ENCODE results near the gene SPEM2.

The SPEM2 gene

GRCh38 chr17:7443499-7444485, 18.4 kb downstream of the SPEM2 start:
- Histone ChIP-seq H3K4me3 (ENCODE audit: low read depth, low read length) (no peak overlapping the region), H3K27ac (no peak overlapping the region), H3K27me3 (ENCODE audit: insufficient read depth, low read depth, severe bottlenecking) (peaks cover 3% of the 10 kb centered on the region), H3K9me3 (ENCODE audit: severe bottlenecking) (no peaks in the 10 kb centered on the region), H3K36me3 (no peaks in the 10 kb centered on the region)
- TF ChIP-seq, protein P1, sequence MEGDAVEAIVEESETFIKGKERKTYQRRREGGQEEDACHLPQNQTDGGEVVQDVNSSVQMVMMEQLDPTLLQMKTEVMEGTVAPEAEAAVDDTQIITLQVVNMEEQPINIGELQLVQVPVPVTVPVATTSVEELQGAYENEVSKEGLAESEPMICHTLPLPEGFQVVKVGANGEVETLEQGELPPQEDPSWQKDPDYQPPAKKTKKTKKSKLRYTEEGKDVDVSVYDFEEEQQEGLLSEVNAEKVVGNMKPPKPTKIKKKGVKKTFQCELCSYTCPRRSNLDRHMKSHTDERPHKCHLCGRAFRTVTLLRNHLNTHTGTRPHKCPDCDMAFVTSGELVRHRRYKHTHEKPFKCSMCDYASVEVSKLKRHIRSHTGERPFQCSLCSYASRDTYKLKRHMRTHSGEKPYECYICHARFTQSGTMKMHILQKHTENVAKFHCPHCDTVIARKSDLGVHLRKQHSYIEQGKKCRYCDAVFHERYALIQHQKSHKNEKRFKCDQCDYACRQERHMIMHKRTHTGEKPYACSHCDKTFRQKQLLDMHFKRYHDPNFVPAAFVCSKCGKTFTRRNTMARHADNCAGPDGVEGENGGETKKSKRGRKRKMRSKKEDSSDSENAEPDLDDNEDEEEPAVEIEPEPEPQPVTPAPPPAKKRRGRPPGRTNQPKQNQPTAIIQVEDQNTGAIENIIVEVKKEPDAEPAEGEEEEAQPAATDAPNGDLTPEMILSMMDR (IDR thresholded peaks at IDR 0.05; ENCODE audit: low read depth, low read length), result no peak
- DNase-seq, result no peak

DNA sequence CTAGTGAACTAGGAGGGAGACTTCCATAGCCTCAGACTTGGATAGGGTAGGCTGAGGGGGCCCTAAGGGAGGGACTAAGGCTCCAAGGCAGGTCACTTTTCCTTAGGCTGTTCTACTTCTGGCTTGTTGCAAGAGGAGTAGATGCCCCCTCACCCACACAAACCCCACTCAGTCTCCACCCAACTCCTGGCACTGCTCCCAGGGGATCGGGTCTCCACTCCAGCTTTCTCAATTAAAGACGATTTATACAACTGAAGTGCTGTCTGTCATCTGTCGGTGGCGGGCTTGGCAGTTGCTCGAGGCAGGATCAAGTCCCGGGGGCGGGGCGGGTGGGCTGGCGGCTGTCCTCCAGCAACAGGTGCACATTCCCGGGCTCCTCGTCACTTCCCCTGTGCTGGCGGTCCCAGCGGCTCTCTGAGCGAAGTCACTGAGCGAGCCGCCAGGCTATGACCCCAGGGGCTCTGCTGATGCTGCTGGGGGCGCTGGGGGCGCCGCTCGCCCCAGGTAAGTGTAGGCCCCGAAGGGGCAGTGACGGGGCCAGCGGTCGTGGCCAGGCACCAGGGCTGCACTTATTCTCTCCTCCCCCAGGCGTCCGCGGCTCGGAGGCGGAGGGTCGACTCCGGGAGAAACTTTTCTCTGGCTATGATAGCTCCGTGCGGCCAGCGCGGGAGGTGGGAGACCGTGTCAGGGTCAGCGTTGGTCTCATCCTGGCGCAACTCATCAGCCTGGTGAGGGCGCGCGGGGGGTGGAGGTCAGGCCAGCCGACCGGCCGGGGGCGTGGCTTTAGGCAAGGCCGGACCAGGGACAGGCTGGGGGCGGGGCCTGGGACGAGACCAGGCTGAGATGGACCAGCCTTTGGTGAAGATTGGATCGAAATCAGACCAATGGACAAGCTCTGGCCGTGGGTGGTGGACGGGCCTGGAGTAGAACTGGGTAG, 19.5 kb downstream of the SPEM2 start, which contains the start of gene CHRNB1:
CHRNB1 (plus strand) TSS at position 380 of the 937 bp plus-strand sequence; CDS start at position 447, 67 bp downstream.
- TF ChIP-seq, protein P1 (IDR thresholded peaks at IDR 0.05; ENCODE audit: low read depth, low read length), result no peak
- H3K9me3 ChIP-seq (ENCODE audit: severe bottlenecking), result no peaks in the 10 kb centered on the region
- DNase-seq, result no peak
- no peaks in the 10 kb centered on the region for H3K27me3 ChIP-seq (ENCODE audit: insufficient read depth, low read depth, severe bottlenecking)
- no peak within 1 kb of the TSS for H3K27ac ChIP-seq
- H3K36me3 ChIP-seq, result no peaks in the 10 kb centered on the region
- no peak within 1 kb of the TSS for H3K4me3 ChIP-seq (ENCODE audit: low read depth, low read length)

DNA sequence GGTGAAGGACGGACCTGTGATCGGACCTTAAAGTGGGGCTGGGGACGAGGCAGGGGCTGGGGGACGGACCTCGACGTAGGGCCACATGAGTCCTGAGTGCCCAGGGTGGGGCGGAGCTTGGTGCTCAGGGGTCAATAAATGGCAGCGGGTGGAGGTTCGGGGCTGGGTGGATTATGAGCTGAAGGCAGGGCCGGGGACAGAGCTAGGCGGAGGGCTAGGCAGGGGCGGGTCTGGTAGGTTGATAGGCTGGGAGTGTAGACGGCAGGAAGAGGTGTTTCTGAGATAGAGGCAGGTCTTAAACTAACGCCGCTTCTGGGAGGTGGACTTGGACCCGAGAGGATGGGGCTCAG, 20.2 kb downstream of the SPEM2 start:
- H3K4me3 ChIP-seq (ENCODE audit: low read depth, low read length), result no peak overlapping the region
- TF ChIP-seq, protein P1 (IDR thresholded peaks at IDR 0.05; ENCODE audit: low read depth, low read length), result no peak
- H3K36me3 ChIP-seq, result no peaks in the 10 kb centered on the region
- H3K27me3 ChIP-seq (ENCODE audit: insufficient read depth, low read depth, severe bottlenecking), result no peaks in the 10 kb centered on the region
- DNase-seq, result no peak
- no peaks in the 10 kb centered on the region for H3K9me3 ChIP-seq (ENCODE audit: severe bottlenecking)
- no peak overlapping the region for H3K27ac ChIP-seq

GRCh38 chr17:7448461-7448860, 23.0 kb downstream of the SPEM2 start:
- Histone ChIP-seq H3K36me3 (no peaks in the 10 kb centered on the region), H3K27me3 (ENCODE audit: insufficient read depth, low read depth, severe bottlenecking) (no peaks in the 10 kb centered on the region), H3K9me3 (ENCODE audit: severe bottlenecking) (no peaks in the 10 kb centered on the region), H3K4me3 (ENCODE audit: low read depth, low read length) (no peak overlapping the region), H3K27ac (no peak overlapping the region)
- DNase-seq, result peak; percentile 74
- TF ChIP-seq, protein P1 (IDR thresholded peaks at IDR 0.05; ENCODE audit: low read depth, low read length), result no peak

DNA sequence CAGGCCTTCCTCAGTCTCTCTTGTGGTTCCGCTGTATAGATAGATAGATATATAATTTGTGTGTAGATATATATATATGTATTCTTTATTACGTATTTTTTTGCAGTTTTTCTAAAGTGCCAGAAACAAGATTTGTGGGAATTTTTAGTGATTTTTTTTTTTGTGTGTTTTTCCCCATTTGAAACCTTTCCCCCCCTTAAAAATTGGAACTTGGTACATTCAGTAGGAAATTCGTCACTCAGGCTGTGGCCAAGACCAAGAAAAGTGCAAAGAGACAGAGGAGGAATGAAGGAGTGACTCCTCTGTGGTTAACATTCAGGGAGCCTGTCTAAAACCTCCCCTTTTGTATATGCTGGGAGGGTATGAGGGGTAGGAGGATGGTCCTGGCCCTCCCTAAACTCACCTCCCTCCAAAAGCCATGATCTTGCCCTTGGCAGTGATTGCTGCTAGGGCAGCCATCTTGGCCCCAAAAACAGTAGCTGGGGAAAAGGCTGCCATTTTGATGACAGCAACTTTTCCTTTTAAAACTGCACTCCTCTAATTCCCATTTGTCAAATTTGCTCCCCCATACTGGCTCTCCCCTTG, 34.6 kb downstream of the SPEM2 start:
- DNase-seq, result no peak
- TF ChIP-seq, protein P1 (IDR thresholded peaks at IDR 0.05; ENCODE audit: low read depth, low read length), result no peak
- no peak overlapping the region for H3K27ac ChIP-seq
- no peaks in the 10 kb centered on the region for H3K9me3 ChIP-seq (ENCODE audit: severe bottlenecking)
- peaks cover 21% of the 10 kb centered on the region for H3K36me3 ChIP-seq
- H3K4me3 ChIP-seq (ENCODE audit: low read depth, low read length), result no peak overlapping the region
- no peaks in the 10 kb centered on the region for H3K27me3 ChIP-seq (ENCODE audit: insufficient read depth, low read depth, severe bottlenecking)

All from WERI-Rb-1 (cell line).